ENCODE results near the gene ZNF283.
A peak's percentile ranks its signal among the peaks of the same experiment; 100 is the strongest.

The ZNF283 gene

DNA sequence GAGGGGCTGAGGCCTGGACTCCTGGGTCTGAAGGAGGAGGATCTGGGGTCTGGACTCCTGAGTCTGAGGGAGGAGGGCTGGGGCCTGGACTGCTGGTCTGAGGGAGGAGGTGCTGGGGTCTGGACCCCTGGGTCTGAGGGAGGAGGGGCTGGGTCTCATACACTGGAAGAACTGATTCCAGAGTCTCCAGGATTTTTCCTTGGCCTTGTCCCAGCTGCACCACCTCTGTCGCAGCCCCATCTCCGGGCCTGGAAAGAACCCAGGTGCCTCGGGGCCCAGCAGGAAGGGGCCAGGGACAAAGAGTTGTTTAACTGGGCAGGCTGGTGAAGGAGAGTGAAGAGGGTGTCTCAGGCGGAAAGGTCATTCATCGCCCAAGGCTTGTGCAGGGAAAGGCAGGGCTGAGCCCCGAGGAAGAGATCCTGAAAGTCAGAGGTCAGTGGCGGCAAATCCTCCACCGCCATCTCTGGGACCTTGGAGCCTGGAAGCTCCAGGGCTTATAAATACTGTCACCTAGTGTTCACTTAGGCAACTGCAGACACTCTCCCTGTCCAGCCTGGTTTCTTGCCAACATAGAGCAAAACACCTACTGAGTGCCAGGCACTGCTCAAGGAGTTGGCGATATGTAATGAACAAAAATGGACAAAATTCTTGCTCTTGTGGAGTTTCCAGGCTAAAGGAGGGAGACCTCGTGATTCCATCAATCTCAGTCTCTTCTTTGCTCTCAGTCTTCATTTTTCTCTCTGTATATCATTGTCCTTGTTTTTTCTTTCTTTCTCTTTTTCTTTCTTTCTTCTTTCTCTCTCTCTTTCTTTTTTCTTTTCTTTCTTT, 41.9 kb upstream of the ZNF283 start:
- TF ChIP-seq, protein P1, sequence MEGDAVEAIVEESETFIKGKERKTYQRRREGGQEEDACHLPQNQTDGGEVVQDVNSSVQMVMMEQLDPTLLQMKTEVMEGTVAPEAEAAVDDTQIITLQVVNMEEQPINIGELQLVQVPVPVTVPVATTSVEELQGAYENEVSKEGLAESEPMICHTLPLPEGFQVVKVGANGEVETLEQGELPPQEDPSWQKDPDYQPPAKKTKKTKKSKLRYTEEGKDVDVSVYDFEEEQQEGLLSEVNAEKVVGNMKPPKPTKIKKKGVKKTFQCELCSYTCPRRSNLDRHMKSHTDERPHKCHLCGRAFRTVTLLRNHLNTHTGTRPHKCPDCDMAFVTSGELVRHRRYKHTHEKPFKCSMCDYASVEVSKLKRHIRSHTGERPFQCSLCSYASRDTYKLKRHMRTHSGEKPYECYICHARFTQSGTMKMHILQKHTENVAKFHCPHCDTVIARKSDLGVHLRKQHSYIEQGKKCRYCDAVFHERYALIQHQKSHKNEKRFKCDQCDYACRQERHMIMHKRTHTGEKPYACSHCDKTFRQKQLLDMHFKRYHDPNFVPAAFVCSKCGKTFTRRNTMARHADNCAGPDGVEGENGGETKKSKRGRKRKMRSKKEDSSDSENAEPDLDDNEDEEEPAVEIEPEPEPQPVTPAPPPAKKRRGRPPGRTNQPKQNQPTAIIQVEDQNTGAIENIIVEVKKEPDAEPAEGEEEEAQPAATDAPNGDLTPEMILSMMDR (IDR thresholded peaks at IDR 0.05; ENCODE audit: unreplicated experiment in 3 of 3), result peak; percentile 95 to 98 (median 97)
- no peak overlapping the region for H3K4me3 Mint-ChIP-seq
- H3K9me3 Mint-ChIP-seq, result no peaks in the 10 kb centered on the region
- no peaks in the 10 kb centered on the region for H3K36me3 Mint-ChIP-seq (ENCODE audit: low read depth)
- H3K4me1 Mint-ChIP-seq, result no peaks in the 10 kb centered on the region
- no peak overlapping the region for H3K27ac Mint-ChIP-seq
- H3K27me3 Mint-ChIP-seq (ENCODE audit: low read depth), result peaks cover 15% of the 10 kb centered on the region

DNA sequence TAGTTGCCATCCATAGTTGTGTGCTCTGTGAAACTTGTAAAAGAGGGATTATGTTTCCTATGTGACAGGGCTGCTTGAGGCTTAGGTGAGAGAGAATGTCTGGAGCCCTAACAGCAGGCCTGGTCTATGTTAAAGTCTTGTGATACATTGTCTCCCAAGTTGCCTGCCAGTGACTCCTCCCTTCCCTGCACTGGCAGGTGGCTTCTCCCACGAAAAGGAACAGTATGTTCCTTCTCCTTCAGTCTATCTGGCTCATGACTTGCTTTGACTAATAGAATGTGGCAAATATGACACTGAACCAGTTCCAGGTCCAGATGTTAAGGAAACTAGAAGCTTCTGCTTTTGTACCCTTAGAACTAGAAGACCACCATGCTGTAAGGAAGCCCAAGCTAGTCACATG, 40.5 kb upstream of the ZNF283 start:
- no peaks in the 10 kb centered on the region for H3K9me3 Mint-ChIP-seq
- H3K4me3 Mint-ChIP-seq, result no peak overlapping the region
- no peaks in the 10 kb centered on the region for H3K4me1 Mint-ChIP-seq
- peaks cover 18% of the 10 kb centered on the region for H3K27me3 Mint-ChIP-seq (ENCODE audit: low read depth)
- TF ChIP-seq, protein P1 (IDR thresholded peaks at IDR 0.05; ENCODE audit: unreplicated experiment in 3 of 3), result no peak
- H3K27ac Mint-ChIP-seq, result no peak overlapping the region
- no peaks in the 10 kb centered on the region for H3K36me3 Mint-ChIP-seq (ENCODE audit: low read depth)

DNA sequence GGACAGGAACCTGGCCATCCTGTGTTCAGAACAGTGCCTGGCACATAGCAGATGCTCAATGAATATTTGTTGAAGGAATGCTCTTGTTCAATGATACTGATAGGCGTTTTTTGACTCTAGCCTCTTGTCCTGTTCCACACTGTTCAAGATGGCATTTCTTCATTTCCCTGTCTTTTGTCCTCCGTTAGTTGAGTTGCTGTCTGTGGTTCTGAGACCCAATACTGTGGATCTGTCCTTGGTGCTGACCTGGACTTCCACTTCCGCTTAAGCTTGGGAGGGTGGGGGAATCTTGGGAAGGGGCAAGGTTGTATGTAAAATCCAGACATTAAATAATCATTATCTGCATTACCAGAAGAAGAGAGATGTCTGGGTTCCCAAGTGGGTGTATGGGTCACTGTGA, 38.1 kb upstream of the ZNF283 start:
- Mint-ChIP-seq H3K27me3 (ENCODE audit: low read depth) (peaks cover 29% of the 10 kb centered on the region), H3K36me3 (ENCODE audit: low read depth) (no peaks in the 10 kb centered on the region)

DNA sequence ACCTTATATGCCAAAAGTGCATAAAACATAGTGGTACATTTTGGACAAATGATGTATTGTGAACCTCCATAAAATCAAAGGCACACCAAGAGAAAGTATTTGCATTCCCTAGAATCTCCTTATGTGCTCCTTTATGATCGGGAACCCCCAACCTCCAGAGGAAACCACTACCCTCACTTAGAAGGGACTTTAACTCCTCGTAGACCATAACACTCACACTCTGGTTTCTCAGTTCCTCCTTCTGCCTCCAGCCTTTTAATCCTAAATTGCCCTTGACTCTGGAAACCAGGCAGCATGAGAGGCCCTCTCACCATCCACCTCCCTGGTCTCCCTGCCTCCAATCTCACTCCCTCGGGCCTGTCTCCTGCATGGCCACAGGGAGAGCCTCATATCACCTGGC, 36.5 kb upstream of the ZNF283 start:
- TF ChIP-seq, protein P1 (IDR thresholded peaks at IDR 0.05; ENCODE audit: unreplicated experiment in 3 of 3), result no peak
- H3K4me1 Mint-ChIP-seq, result no peaks in the 10 kb centered on the region
- H3K9me3 Mint-ChIP-seq, result no peaks in the 10 kb centered on the region
- no peaks in the 10 kb centered on the region for H3K36me3 Mint-ChIP-seq (ENCODE audit: low read depth)
- H3K27me3 Mint-ChIP-seq (ENCODE audit: low read depth), result peaks cover 45% of the 10 kb centered on the region
- no peak overlapping the region for H3K27ac Mint-ChIP-seq
- H3K4me3 Mint-ChIP-seq, result no peak overlapping the region

More for the DNA sequence above, 38.1 kb upstream of the ZNF283 start:
- H3K9me3 Mint-ChIP-seq, result no peaks in the 10 kb centered on the region
- TF ChIP-seq, protein P1 (IDR thresholded peaks at IDR 0.05; ENCODE audit: unreplicated experiment in 3 of 3), result no peak
- no peak overlapping the region for H3K27ac Mint-ChIP-seq
- H3K4me3 Mint-ChIP-seq, result no peak overlapping the region
- no peaks in the 10 kb centered on the region for H3K4me1 Mint-ChIP-seq

DNA sequence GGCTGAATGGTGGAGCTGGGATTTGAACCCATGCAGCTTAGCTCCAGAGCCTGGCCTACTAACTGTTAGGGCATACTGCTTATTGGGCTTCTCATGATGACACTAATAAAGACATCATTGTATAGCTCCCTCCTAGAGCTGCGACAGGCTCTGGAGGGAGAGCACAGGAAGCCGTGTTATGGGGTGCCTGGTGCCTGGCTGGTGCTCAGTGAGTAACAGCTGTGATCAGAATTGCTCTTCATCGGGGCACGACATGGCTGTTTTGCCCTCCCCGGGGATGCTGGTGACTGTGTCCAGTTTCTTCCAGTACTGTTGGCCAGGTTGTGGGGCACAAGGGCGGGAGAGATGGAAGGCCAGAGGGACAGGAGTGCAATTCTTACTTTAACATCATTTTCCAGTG, 30.0 kb upstream of the ZNF283 start:
- Mint-ChIP-seq H3K9me3 (no peaks in the 10 kb centered on the region), H3K4me3 (peak overlapping the region in 2 of 3 experiments; percentile 47 to 61), H3K36me3 (ENCODE audit: low read depth) (no peaks in the 10 kb centered on the region), H3K27me3 (ENCODE audit: low read depth) (peaks cover 92% of the 10 kb centered on the region), H3K4me1 (no peaks in the 10 kb centered on the region), H3K27ac (no peak overlapping the region)
- TF ChIP-seq, protein P1 (IDR thresholded peaks at IDR 0.05; ENCODE audit: unreplicated experiment in 3 of 3), result no peak

DNA sequence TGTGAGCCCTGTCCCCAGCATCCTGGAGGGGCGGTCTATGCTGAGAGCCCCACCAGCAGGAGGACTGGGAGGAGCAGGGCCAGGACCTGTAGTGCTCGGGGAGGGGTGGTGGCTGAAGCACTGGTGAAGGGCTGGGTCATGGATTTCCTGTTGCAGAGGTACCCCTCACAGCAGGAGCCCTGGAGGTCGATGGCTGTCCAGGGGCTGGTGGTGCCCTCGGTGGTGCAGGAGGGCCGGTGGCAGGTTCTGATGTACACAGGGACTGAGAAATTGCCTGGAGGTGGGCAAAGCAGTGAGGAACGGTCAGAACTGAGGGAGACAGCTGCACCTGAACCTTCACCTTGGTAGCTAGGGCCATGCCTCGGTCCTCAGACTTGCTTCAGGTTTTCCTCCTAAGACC, 29.6 kb upstream of the ZNF283 start:
- no peaks in the 10 kb centered on the region for H3K36me3 Mint-ChIP-seq (ENCODE audit: low read depth)
- H3K4me3 Mint-ChIP-seq, result peak overlapping the region in 1 of 3 experiments; percentile 23
- H3K27ac Mint-ChIP-seq, result no peak overlapping the region
- TF ChIP-seq, protein P1 (IDR thresholded peaks at IDR 0.05; ENCODE audit: unreplicated experiment in 3 of 3), result no peak
- no peaks in the 10 kb centered on the region for H3K4me1 Mint-ChIP-seq
- no peaks in the 10 kb centered on the region for H3K9me3 Mint-ChIP-seq
- H3K27me3 Mint-ChIP-seq (ENCODE audit: low read depth), result peaks cover 97% of the 10 kb centered on the region

All from nephron (organoid).